ENCODE data around the gene TRAF7. TPM values are rescaled to one million over a fixed set of nuclear protein-coding genes. Genes with fewer than 3 reads are reported as not detected.

Gene TRAF7
- total RNA-seq, 1 donor from 2014 or later: 190 TPM

DNA sequence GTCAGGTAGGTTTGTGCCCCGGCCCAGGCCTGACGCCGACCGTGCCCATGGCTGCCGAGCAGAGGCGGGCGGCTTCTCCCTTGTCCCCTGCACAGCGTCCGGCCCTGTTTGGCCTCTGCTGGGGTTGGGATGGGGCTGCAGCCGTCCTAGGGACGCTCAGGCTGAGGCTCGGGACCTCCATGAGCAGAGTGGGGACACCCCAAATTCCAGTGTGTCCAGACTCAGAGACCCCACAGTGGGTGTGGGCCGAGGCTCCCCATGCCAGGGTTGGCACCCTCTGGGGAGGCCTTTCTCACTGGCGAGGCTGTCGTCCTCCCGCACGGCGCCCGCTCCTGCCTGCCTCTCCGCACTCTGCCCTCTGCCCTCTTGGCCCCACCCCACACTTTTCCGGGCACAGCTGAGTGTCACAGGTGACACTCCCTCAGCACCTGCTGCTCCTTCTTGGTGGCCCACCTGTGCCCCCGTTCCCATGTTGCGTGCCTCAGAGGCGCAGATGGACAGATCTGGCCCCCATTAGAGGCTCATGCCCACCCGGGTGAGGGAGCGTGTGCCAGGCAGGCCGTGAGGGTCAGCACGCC, 16.1 kb downstream of the TRAF7 start:
- Mint-ChIP-seq H3K36me3 (ENCODE audit: low read depth, unreplicated experiment) (peaks cover 9% of the 10 kb centered on the region), H3K4me3 (ENCODE audit: unreplicated experiment) (peak overlapping the region; percentile 57), H3K27ac (ENCODE audit: unreplicated experiment) (peak overlapping the region; percentile 78), H3K9me3 (ENCODE audit: unreplicated experiment) (no peaks in the 10 kb centered on the region), H3K27me3 (ENCODE audit: unreplicated experiment) (peaks cover 5% of the 10 kb centered on the region), H3K4me1 (ENCODE audit: unreplicated experiment) (peaks cover 20% of the 10 kb centered on the region)
- DNase-seq (ENCODE audit: low spot score): no peak
- TF ChIP-seq, protein P1, sequence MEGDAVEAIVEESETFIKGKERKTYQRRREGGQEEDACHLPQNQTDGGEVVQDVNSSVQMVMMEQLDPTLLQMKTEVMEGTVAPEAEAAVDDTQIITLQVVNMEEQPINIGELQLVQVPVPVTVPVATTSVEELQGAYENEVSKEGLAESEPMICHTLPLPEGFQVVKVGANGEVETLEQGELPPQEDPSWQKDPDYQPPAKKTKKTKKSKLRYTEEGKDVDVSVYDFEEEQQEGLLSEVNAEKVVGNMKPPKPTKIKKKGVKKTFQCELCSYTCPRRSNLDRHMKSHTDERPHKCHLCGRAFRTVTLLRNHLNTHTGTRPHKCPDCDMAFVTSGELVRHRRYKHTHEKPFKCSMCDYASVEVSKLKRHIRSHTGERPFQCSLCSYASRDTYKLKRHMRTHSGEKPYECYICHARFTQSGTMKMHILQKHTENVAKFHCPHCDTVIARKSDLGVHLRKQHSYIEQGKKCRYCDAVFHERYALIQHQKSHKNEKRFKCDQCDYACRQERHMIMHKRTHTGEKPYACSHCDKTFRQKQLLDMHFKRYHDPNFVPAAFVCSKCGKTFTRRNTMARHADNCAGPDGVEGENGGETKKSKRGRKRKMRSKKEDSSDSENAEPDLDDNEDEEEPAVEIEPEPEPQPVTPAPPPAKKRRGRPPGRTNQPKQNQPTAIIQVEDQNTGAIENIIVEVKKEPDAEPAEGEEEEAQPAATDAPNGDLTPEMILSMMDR (IDR thresholded peaks at IDR 0.05; ENCODE audit: unreplicated experiment): no peak

GRCh38 chr16:2172688-2173335, 17.2 kb downstream of the TRAF7 start:
- Mint-ChIP-seq H3K27me3 (ENCODE audit: unreplicated experiment) (peaks cover 7% of the 10 kb centered on the region), H3K4me1 (ENCODE audit: unreplicated experiment) (peaks cover 20% of the 10 kb centered on the region), H3K4me3 (ENCODE audit: unreplicated experiment) (peak overlapping the region; percentile 65), H3K27ac (ENCODE audit: unreplicated experiment) (peak overlapping the region; percentile 52), H3K9me3 (ENCODE audit: unreplicated experiment) (no peaks in the 10 kb centered on the region), H3K36me3 (ENCODE audit: low read depth, unreplicated experiment) (peaks cover 14% of the 10 kb centered on the region)
- no peak for DNase-seq (ENCODE audit: low spot score)
- TF ChIP-seq, protein P1 (IDR thresholded peaks at IDR 0.05; ENCODE audit: unreplicated experiment): no peak

DNA sequence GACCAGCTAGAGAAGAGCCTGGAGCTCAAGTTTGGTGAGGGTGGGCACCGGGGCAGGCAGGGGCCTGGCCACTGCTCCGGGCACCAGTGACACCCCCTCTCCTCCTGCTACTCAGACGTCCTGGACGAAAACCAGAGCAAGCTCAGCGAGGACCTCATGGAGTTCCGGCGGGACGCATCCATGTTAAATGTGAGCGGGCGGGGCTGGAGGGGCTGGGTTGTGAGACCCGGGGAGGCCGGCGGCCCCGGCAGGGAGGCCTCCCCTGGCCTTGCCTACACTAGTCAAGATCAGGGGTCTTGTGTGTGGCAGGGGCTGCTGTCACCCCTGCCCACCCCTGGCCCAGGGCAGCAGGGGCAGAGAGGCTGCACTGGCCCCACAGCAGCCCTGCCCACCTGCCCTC, 17.8 kb downstream of the TRAF7 start:
- Mint-ChIP-seq H3K27ac (ENCODE audit: unreplicated experiment) (peak overlapping the region; percentile 52), H3K27me3 (ENCODE audit: unreplicated experiment) (peaks cover 7% of the 10 kb centered on the region), H3K36me3 (ENCODE audit: low read depth, unreplicated experiment) (peaks cover 14% of the 10 kb centered on the region), H3K9me3 (ENCODE audit: unreplicated experiment) (no peaks in the 10 kb centered on the region), H3K4me1 (ENCODE audit: unreplicated experiment) (peaks cover 17% of the 10 kb centered on the region), H3K4me3 (ENCODE audit: unreplicated experiment) (peak overlapping the region; percentile 65)
- DNase-seq (ENCODE audit: low spot score): no peak
- TF ChIP-seq, protein P1 (IDR thresholded peaks at IDR 0.05; ENCODE audit: unreplicated experiment): no peak

DNA sequence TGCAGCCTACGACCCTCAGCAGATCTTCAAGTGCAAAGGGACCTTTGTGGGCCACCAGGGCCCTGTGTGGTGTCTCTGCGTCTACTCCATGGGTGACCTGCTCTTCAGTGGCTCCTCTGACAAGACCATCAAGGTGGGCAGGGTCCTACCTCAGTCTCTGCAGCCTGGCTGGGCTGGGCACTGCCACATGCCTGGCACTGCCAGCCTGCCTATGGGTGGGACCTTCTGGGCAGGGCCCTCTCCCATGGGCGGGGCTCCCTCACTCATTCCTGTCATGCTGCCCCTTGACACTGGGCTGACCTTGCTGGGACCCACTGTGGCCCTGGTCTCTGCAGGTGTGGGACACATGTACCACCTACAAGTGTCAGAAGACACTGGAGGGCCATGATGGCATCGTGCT, 18.3 kb downstream of the TRAF7 start:
- Mint-ChIP-seq H3K4me3 (ENCODE audit: unreplicated experiment) (no peak overlapping the region), H3K36me3 (ENCODE audit: low read depth, unreplicated experiment) (peaks cover 14% of the 10 kb centered on the region), H3K4me1 (ENCODE audit: unreplicated experiment) (peaks cover 15% of the 10 kb centered on the region), H3K27me3 (ENCODE audit: unreplicated experiment) (peaks cover 8% of the 10 kb centered on the region), H3K9me3 (ENCODE audit: unreplicated experiment) (no peaks in the 10 kb centered on the region), H3K27ac (ENCODE audit: unreplicated experiment) (peak overlapping the region; percentile 67)
- DNase-seq (ENCODE audit: low spot score): no peak
- TF ChIP-seq, protein P1 (IDR thresholded peaks at IDR 0.05; ENCODE audit: unreplicated experiment): no peak

DNA sequence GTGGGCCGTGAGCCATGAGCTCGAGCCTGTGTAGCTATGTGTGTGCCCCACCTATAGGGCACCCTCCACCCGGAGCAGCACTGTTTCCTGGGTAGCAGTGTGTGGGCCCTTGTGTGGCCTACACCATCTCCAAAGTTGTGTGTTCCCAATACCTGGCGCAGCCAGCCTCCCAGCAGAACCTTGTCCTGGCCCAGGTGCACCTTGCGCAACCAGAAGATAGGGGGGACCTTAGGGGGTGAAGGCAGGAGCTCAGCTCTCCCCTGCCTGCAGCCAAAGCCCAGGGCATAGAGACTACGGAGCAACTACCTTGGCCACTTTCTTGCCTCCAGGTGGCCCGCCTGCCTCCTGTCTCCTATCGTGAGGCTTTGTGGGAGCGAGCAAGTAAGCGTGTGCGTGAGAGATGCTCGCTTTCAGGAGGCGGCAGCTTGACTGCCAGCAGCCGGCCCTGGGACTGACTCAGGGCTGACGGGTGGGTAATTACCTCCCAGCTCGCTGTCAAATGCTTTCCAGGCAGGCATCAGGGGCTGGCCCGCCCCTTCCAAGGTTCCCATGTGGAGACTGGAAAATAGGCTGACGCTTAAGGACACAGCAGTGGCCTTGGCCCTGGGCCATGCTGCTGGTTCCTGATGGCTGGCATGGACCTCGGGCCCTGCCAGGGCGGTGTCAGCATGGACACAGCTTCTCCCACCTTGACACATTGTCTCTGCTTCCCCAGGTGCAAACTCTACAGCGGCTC, 19.0 kb downstream of the TRAF7 start:
- DNase-seq (ENCODE audit: low spot score): no peak
- no peaks in the 10 kb centered on the region for H3K9me3 Mint-ChIP-seq (ENCODE audit: unreplicated experiment)
- no peak overlapping the region for H3K4me3 Mint-ChIP-seq (ENCODE audit: unreplicated experiment)
- TF ChIP-seq, protein P1 (IDR thresholded peaks at IDR 0.05; ENCODE audit: unreplicated experiment): no peak
- H3K36me3 Mint-ChIP-seq (ENCODE audit: low read depth, unreplicated experiment): peaks cover 14% of the 10 kb centered on the region
- H3K27ac Mint-ChIP-seq (ENCODE audit: unreplicated experiment): no peak overlapping the region
- peaks cover 8% of the 10 kb centered on the region for H3K27me3 Mint-ChIP-seq (ENCODE audit: unreplicated experiment)
- peaks cover 9% of the 10 kb centered on the region for H3K4me1 Mint-ChIP-seq (ENCODE audit: unreplicated experiment)

All from endothelial cell (in vitro differentiated cells).